Endothelial cell of umbilical vein (primary cell): ENCODE results near the gene KLHL4. TPM values are rescaled to one million over a fixed set of nuclear protein-coding genes. Genes with fewer than 3 reads are reported as not detected.
A peak's percentile ranks its signal among the peaks of the same experiment; 100 is the strongest.

ENCODE experiments used
- BruUV-seq: library from RNA; stranded (reverse); fragments of 400-500 nt; replicated peaks from 2 replicates; lab custom pipeline; 2021; lab: Mats Ljungman, UMichigan
- CTCF ChIA-PET: fragments of 300-600, 350-600 bp; sonication (Branson Sonifier 250); formaldehyde crosslinking; loops from one replicate; lab custom pipeline; 2021; ENCODE audit warnings: antibody characterized with exemption, inconsistent platforms; lab: Charles Lee
- POLR2A ChIA-PET: fragments of 300-600, 350-600 bp; sonication (Branson Sonifier 250); formaldehyde crosslinking; loops from one replicate; lab custom pipeline; 2021; ENCODE audit warnings: antibody characterized with exemption, inconsistent platforms; lab: Charles Lee
- DNase-seq: peaks from one replicate; pipeline ENCODE4 v3.0.0-alpha.2; 2011; ENCODE audit warnings: low read depth, low spot score
- FAIRE-seq: peaks from 2 replicates; lab custom pipeline; 2011; peaks lifted over from hg19 to GRCh38; lab: Jason Lieb, UNC
- H2AFZ ChIP-seq: 2 replicates; pipeline ENCODE4 v1.6.0; 2012; ENCODE audit warnings: low read depth, low read length, control low read depth, inconsistent platforms
- H3K27ac ChIP-seq: 2 replicates; pipeline ENCODE4 v1.5.1; 2011; ENCODE audit warnings: low read depth, mild to moderate bottlenecking, control low read depth, low read length, moderate library complexity; ENCODE audit not compliant: insufficient read depth
- H3K27me3 ChIP-seq, 2 experiments: 2 replicates each; pipeline versions ENCODE4 v1.6.0 to v1.6.1; 2011; ENCODE audit warnings: low read length in 2 of 2, mixed read lengths in 1 of 2; ENCODE audit not compliant: control insufficient read depth in 2 of 2, insufficient read depth in 2 of 2
- H3K36me3 ChIP-seq, 2 experiments: 2 replicates in 1 of 2; 3 replicates in 1 of 2; pipeline ENCODE4 v1.5.1; 2011; ENCODE audit warnings: low read length in 2 of 2, mild to moderate bottlenecking in 1 of 2, moderate library complexity in 1 of 2; ENCODE audit not compliant: control insufficient read depth in 2 of 2, insufficient read depth in 2 of 2; ENCODE audit errors: extremely low read depth in 1 of 2
- H3K4me1 ChIP-seq: 3 replicates; pipeline ENCODE4 v1.5.1; 2011; ENCODE audit warnings: mild to moderate bottlenecking, low read length; ENCODE audit not compliant: control insufficient read depth, insufficient read depth; ENCODE audit errors: extremely low read depth
- H3K4me2 ChIP-seq: 2 replicates; pipeline ENCODE4 v1.6.1; 2011; ENCODE audit warnings: low read length, control low read depth, mixed read lengths; ENCODE audit not compliant: insufficient read depth
- H3K4me3 ChIP-seq, 3 experiments: fragments of 200-600 bp in 1 of 3; sonication (generic), shearing (Covaris generic) in 1 of 3; replicated peaks in 1 of 3; 2 replicates each; pipeline ENCODE4 v1.5.1; 2011 to 2016; ENCODE audit warnings: control low read depth in 3 of 3, low read length in 3 of 3, mild to moderate bottlenecking in 2 of 3, inconsistent platforms in 1 of 3, low read depth in 1 of 3, moderate library complexity in 1 of 3; ENCODE audit not compliant: insufficient read depth in 1 of 3
- H3K79me2 ChIP-seq: 2 replicates; pipeline ENCODE4 v1.6.0; 2012; ENCODE audit warnings: low read length, inconsistent platforms; ENCODE audit not compliant: control insufficient read depth, insufficient read depth
- H3K9ac ChIP-seq: replicated peaks from 2 replicates; pipeline ENCODE3; 2011; ENCODE audit warnings: low read length, control low read depth; ENCODE audit not compliant: insufficient read depth; ENCODE audit errors: extremely low read depth
- H3K9me1 ChIP-seq: replicated peaks from 3 replicates; pipeline ENCODE4 v1.6.0; 2011; ENCODE audit warnings: mild to moderate bottlenecking, low read length; ENCODE audit not compliant: control insufficient read depth, insufficient read depth; ENCODE audit errors: extremely low read depth
- H3K9me3 ChIP-seq: replicated peaks from 2 replicates; pipeline ENCODE4 v1.5.1; 2012; ENCODE audit warnings: low read length, inconsistent platforms; ENCODE audit not compliant: control insufficient read depth, insufficient read depth
- H4K20me1 ChIP-seq: replicated peaks from 2 replicates; pipeline ENCODE3; 2011; ENCODE audit warnings: mild to moderate bottlenecking, low read length; ENCODE audit not compliant: control insufficient read depth, insufficient read depth; ENCODE audit errors: extremely low read depth
- EZH2 ChIP-seq: IDR thresholded peaks from 2 replicates; pipeline ENCODE4 v1.6.1; 2012; ENCODE audit warnings: borderline replicate concordance, low read depth, mild to moderate bottlenecking, moderate library complexity, low read length, inconsistent platforms; ENCODE audit not compliant: severe bottlenecking
- FOS ChIP-seq: IDR thresholded peaks from 2 replicates; pipeline ENCODE4 v1.6.1; 2011; ENCODE audit warnings: mild to moderate bottlenecking, low read length, moderate library complexity, borderline replicate concordance; ENCODE audit not compliant: insufficient read depth
- GATA2 ChIP-seq: IDR thresholded peaks from 2 replicates; pipeline ENCODE4 v1.7.0; 2011; ENCODE audit warnings: low read depth, mild to moderate bottlenecking, moderate library complexity, mixed read lengths, low read length; ENCODE audit not compliant: insufficient read length, insufficient read depth
- JUN ChIP-seq: IDR thresholded peaks from 2 replicates; pipeline ENCODE4 v1.6.1; 2011; ENCODE audit warnings: borderline replicate concordance, low read depth; ENCODE audit not compliant: insufficient read length, insufficient read depth
- MYC ChIP-seq: IDR thresholded peaks from one replicate; pipeline ENCODE4 v1.6.1; 2011; ENCODE audit warnings: mild to moderate bottlenecking, low read depth, low read length
- POLR2A ChIP-seq: IDR thresholded peaks from 2 replicates; pipeline ENCODE4 v1.6.1; 2012; ENCODE audit warnings: low read depth, mild to moderate bottlenecking, control low read depth, low read length
- POLR2AphosphoS5 ChIP-seq: IDR thresholded peaks from 2 replicates; pipeline ENCODE4 v1.6.1; 2012; ENCODE audit warnings: low read depth, mild to moderate bottlenecking, control low read depth, low read length, moderate library complexity; ENCODE audit not compliant: insufficient read depth
- dilution Hi-C: fragments of 300-500 bp; cut with MboI; formaldehyde crosslinking; loops from one replicate; pipeline ENCODE4 v1.15.0; 2019; ENCODE audit warnings: low sequenced_read_pairs; ENCODE audit not compliant: extremely low pct_ligation_motif_present
- intact Hi-C: fragments of 100-400 bp; cut with micrococcal nuclease; formaldehyde crosslinking; loops from one replicate; pipeline ENCODE4 v1.10.0; 2022
- polyA plus RNA-seq, 4 experiments: library from polyadenylated mRNA; depleted of rRNA in 3 of 4; stranded (reverse) in 3 of 4; unstranded in 1 of 4; fragments of >200 nt; gene quantifications; 2 replicates each; pipeline versions ENCODE4 v1.2.1 to v1.2.3, GENCODE V29; 2011 to 2012; ENCODE audit warnings: missing spikeins in 1 of 4
- total RNA-seq: library from RNA; stranded (reverse); gene quantifications from 2 replicates; pipeline ENCODE4 v1.2.3, GENCODE V29; 2021
- TF ChIP-seq, protein P1 (sequence below): IDR thresholded peaks from 2 replicates; pipeline ENCODE4 v1.6.1; 2011; ENCODE audit not compliant: insufficient read depth, insufficient read length
- TF ChIP-seq, protein P2 (sequence below), 2 donors: IDR thresholded peaks; 1 replicate in 1 of 2; 2 replicates in 1 of 2; pipeline ENCODE4 v1.5.1; 2011; ENCODE audit warnings: low read length in 2 of 2, mild to moderate bottlenecking in 2 of 2, moderate library complexity in 2 of 2, control low read depth in 1 of 2, inconsistent platforms in 1 of 2, low read depth in 1 of 2; ENCODE audit not compliant: insufficient read depth in 1 of 2; ENCODE audit errors: extremely low read depth in 1 of 2

KLHL4 gene
- total and polyA plus RNA-seq, 2 donors (not counting 3 experiments of a cell fraction or from before 2014, with no cell fraction given) = 9.8 to 19.3 TPM

DNA sequence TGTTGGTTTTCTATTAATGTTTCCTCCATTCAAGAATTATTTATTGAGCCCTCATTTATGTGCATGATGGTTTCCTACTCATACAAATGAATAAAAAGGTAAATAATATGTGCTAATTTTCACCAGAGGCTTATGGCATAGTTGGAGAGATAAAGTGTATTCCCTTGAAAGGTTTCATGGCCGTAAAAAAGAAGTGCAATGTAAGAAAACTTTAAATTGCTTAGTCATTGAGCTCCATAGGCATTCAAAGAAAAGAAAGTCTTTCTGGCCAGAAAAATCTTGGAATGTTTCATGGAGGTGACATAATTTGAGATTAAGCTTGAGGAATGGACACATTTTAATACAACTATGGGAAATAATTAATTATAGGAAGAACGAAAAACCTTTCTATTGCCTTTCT lies 8.7 kb downstream of the KLHL4 start:
- H3K4me2 ChIP-seq = peak overlapping the region; percentile 85

More for the DNA sequence above, 8.7 kb downstream of the KLHL4 start:
- Histone ChIP-seq H4K20me1 (no peaks in the 10 kb centered on the region), H3K79me2 (peaks cover 17% of the 10 kb centered on the region), H2AFZ (no peak overlapping the region), H3K4me3 (no peak overlapping the region), H3K9me1 (no peaks in the 10 kb centered on the region), H3K9ac (no peak overlapping the region), H3K4me1 (peaks cover 17% of the 10 kb centered on the region), H3K36me3 (no peaks in the 10 kb centered on the region), H3K27ac (no peak overlapping the region), H3K27me3 (no peaks in the 10 kb centered on the region), H3K9me3 (no peaks in the 10 kb centered on the region)
- TF ChIP-seq EZH2 = no peak
- TF ChIP-seq, protein P1, sequence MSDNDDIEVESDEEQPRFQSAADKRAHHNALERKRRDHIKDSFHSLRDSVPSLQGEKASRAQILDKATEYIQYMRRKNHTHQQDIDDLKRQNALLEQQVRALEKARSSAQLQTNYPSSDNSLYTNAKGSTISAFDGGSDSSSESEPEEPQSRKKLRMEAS = no peak
- no peak for TF ChIP-seq MYC
- no peak for TF ChIP-seq JUN
- no peak for TF ChIP-seq POLR2AphosphoS5
- no peak for TF ChIP-seq POLR2A
- no peak for TF ChIP-seq GATA2
- TF ChIP-seq FOS = no peak
- TF ChIP-seq, protein P2, sequence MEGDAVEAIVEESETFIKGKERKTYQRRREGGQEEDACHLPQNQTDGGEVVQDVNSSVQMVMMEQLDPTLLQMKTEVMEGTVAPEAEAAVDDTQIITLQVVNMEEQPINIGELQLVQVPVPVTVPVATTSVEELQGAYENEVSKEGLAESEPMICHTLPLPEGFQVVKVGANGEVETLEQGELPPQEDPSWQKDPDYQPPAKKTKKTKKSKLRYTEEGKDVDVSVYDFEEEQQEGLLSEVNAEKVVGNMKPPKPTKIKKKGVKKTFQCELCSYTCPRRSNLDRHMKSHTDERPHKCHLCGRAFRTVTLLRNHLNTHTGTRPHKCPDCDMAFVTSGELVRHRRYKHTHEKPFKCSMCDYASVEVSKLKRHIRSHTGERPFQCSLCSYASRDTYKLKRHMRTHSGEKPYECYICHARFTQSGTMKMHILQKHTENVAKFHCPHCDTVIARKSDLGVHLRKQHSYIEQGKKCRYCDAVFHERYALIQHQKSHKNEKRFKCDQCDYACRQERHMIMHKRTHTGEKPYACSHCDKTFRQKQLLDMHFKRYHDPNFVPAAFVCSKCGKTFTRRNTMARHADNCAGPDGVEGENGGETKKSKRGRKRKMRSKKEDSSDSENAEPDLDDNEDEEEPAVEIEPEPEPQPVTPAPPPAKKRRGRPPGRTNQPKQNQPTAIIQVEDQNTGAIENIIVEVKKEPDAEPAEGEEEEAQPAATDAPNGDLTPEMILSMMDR (IDR thresholded peaks at IDR 0.05; ENCODE audit: extremely low read depth in 1 of 2, insufficient read depth in 1 of 2, low read depth in 1 of 2, low read length in 2 of 2) = no peak
- dilution Hi-C loops = no loop called here
- CTCF ChIA-PET = interaction anchor here (1.5 to 2.0 kb wide), 3 partner anchors 9 to 189 kb away, joined by 3 to 9 read pairs (median 4); no protein-coding TSS in a partner anchor
- intact Hi-C loops = no loop called here
- DNase-seq (no peak), FAIRE-seq (no peak)
- POLR2A ChIA-PET = no interaction called here
- TSS peak; percentile 9 for BruUV-seq
